Hematopoietic multipotent progenitor cell treated with erythropoietin and hydrocortisone succinate and interleukin-3 and kit ligand, for 4 days (in vitro differentiated cells): Measurements from ENCODE around the gene CCDC33.

Experiments
- DNase-seq: peaks from one replicate; pipeline ENCODE4 v3.0.0-alpha.2; 2015

The CCDC33 gene

GRCh38 chr15:74369084-74369745, 133.1 kb downstream of the CCDC33 start:
- no peak for DNase-seq

- DNase-seq = no peak
Measured at GRCh38 chr15:74369756-74370155, 133.6 kb downstream of the CCDC33 start.

GRCh38 chr15:74370471-74370870, 134.3 kb downstream of the CCDC33 start:
- DNase-seq = no peak

DNA sequence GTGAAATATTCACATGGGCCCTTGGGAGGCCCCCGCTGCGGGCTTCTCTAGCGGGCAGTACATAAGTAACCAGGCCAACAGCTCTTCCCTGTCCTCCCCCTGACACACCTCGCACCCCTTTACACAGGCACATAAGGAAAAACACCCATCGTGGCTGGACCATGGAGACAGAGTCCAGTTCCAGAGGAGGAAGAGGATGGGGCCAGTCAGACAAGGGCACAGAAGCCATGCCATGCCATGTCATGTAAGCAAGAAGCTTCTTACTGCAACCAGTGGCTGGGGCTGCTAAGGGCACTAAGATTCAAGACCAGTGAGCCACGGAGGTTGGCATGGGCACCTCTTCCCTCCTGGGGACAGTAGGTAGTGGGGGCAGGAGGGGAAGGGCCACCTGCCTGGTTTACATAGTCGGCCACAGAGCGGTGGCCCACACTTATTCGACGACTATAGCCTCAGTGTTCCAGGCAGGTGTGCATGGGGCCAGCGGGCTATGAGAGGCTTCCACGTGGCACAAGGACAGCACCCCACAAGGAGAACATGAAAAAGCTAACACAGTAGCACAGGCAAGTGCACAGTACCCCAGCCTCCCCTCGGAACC, 137.0 kb downstream of the CCDC33 start:
- no peak for DNase-seq

DNA sequence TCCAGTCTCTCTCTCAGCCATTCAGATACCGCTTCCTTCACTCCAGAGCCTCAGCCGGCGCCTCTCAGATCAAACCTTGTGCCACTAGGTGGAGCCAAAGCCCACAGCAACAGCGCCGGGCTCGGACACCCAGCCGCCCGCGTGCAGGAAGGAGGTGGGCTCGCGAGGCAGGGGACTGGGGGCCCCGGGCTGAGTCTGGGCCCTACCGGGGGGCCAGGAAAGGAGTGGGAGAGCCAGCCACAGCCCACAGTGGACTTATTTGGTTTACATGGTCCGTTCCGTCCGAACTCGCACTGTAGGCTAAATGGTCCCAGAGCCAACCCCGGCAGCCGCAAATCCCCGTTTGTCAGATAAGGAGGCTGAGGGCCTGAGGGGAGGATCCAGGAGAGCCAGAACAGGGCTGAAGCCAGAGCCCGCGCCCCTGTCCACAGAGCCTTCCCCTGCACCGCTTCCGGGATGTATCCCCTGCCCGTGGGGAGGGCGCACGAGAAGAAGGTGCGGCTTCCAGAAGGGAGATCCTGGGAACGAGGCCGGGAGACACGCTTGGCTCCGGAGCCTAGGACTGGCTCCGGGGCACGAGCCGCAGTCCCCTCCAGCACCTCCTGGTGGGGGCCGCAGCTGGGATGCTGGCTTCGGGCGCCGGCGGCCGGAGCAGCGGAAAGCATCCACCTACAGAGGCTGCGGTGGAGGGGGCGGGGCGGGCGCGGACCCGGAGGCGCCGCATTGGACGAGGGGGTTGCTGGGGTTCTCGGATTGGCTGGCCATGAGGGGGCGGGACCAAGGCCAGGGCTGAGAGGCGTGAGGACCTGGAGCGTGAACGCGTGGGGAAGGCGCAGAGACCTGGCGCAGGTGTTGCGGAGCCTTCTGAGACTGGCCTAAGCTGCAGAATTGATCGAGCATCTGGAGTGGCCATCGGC, 137.9 kb downstream of the CCDC33 start:
- peak; percentile 97 for DNase-seq

DNA sequence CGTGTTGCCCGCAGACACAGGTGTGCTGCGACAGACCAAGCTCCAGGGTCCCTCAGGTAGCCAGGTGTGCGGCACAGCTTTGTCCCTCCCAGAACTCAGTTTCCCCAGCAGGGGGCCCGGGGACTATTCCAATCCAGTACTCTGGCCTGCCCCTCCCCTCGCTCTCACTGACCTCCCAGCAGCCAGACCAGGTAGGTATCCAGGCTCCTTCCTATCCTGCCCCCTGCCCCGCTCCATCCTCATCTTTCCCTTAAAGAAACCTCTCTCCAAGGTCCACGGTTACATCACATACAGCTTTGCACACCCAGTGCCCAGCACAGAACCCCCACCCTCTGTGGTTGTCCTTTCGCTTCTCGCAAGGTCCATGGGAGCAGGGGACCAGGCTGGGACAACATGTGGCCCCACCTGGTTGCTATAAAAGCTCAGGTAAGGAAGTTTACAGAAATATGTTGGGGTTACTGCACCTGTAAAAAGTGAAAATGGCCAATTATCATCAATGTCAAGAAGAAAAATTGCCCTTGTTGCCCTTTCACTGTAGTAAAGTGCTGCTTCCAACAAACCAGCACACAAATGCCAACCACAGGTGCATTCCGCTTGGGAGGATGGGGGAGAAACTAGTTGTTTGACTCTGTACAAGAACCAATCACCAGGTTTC, 138.6 kb downstream of the CCDC33 start:
- DNase-seq = no peak

GRCh38 chr15:74375303-74375693, 139.2 kb downstream of the CCDC33 start:
- DNase-seq = peak; percentile 95

GRCh38 chr15:74376226-74376625, 140.1 kb downstream of the CCDC33 start:
- DNase-seq = no peak

DNA sequence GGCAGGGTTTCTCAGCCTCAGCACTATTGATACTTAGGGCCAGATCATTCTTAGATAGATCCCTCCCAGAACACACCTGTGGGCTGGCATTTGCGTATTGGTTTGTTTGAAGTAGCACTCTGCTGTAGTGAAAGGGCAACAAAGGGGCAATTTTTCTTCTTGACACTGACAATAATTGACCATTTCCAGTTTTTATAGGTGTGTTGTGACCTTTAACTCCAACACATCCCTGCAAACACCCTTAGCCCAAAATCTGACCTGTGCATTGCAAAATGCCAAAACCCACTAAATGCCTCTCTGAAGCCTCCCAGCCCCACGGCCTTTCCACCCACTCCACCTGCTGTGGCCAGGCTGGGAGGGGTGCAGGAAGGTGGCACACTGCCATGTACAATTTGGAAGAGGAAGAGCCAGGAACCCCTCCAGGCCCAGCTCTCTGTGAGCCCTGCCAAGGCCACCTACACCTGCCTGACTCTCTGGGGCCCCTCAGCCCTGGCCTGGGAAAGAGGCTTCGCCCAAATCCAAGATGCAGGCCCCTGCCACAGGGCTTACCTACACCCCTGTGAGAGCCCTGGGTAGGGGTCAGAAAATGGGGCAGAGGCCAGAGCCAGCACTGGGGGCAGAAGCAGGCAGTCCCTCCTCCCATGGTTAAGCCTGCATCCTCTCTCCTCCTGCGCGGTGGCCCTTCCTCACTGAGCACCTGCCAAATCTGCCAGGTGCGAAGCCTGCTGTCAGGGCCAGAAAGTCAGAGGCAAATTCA, 140.9 kb downstream of the CCDC33 start:
- DNase-seq = no peak

- DNase-seq = no peak
Measured at GRCh38 chr15:74377831-74378766, 142.0 kb downstream of the CCDC33 start.

GRCh38 chr15:74378848-74379247, 142.7 kb downstream of the CCDC33 start:
- no peak for DNase-seq

DNA sequence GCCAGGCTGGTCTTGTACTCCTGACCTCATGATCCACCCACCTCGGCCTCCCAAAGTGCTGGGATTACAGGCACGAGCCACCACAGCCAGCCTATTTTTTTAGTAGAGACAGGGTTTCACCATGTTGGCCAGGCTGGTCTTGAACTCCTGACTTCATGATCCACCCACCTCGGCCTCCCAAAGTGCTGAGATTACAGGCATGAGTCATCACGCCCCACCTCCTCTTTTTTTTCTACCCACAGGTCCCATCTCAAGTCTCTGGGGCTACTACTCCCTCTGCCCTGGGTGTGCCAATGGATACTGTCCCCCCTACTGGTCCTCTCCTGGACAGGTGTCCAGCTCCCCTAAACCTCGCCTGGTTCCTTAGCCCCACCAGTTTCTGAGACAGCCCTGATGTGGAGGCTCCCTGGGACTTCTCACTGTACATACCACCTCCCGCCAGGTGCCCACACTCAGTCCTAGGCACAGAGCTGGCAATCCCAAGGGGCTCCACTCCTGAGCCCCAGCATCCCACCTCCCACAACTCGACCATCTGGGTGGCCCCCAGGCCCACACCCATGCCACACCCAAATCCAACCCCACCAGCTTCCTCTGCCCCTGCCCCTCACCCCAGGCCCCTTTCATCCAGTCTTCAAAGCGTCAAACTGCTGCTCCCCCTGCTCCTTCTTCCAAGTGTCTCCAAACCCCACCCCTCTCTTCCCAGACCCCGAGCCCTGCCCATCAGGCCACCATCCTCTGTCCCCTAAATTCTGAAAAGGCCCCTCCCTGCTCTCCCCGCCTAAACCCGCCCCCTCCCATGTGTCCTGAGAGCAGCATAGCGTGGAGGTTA, 144.4 kb downstream of the CCDC33 start:
- DNase-seq = no peak

GRCh38 chr15:74381190-74381453, 145.0 kb downstream of the CCDC33 start:
- no peak for DNase-seq

DNA sequence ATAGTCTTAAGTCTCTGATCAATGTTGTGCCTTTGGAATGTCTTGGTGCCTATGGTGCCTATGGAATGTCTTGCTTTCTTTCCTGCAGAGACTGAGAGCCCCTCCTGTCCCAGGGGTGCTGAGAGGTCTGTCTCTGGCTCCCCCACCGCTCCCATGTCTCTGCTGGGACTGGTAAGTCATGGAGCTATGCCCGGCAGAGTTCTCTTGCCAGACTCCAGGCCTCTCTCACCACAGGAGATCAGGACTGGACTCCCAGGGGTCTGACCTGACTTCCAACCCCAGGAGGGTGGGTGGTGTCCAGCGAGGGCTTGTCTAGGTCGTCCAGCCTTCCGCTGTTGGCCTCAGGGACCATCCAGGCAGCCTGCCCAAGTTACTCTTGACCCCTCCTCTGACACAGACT, 145.4 kb downstream of the CCDC33 start:
- DNase-seq = no peak

DNA sequence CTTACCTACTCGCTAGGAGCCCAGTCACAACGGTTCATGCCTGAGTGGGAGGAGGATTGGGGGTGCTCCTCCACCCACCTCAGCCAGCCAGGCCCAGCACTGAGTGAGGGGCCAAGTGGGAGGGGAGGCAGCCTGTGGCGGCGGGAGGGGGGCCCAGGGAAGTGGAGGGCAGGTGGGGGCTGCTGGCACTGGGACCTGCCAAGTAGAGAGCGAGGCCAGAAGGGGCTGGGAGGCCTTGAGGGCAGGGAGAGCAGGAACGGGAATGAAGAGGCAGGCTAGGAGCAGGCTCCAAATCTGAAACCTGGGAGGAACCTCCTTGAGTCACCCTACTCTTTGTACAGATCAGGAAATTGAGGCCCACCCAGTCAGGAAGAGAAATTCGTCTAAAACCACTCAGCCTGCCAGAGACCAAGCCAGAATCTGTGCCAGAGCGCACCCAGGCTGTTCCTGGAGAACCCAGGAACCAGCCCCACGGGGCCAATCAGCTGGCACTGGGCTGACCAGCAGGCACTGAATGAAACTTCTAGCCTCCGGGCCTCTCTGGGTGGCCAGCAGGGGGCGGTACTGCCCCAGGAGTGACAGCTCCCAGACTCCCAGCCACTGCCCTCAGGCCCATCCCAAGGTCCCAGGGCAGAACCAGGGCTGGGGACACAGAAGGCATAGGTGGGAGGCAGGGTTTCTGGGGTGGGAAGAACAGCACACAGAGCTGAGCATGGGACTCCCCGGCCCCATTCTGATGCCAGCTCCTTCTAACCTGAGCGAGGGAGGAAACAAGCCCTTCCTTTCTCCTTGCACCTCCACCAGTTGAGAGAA, 146.1 kb downstream of the CCDC33 start:
- peak; percentile 91 for DNase-seq

DNA sequence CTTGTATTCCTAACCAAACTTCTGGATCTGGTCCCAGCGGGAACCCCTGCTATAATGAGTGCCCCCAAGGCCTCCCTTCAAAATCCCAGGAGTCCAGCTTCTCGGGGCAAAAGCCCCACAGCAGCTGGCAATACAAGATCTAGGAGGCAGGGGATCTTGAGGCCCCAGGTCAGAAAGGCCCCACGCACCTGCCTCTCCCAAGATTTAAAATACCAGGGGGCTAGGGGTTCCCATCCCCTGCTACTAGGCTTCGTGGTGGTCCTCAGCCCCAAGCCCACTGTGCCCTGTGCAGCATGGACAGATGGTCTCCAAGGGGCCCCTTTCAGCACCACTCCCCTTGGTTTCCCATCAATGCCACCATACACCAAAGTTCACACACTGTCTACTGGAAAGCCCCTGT, 147.2 kb downstream of the CCDC33 start:
- no peak for DNase-seq

- DNase-seq = no peak
Measured at GRCh38 chr15:74383695-74384565, 147.8 kb downstream of the CCDC33 start.

- no peak for DNase-seq
Measured at GRCh38 chr15:74384566-74384880, 148.4 kb downstream of the CCDC33 start.
